Activated T-helper 9 cell treated with anti-CD3 and anti-CD28 coated beads, Interleukin-2, amount 50 U/mL, for 16 hours (primary cell): ENCODE measurements around the gene TSHR.
"Not testable (repeated sequence)": the region's sequence is repeated elsewhere in the genome, so short reads cannot be mapped to it uniquely, and the experiment has no call there.

Experiments used
- DNase-seq: peaks from one replicate; pipeline ENCODE4 v3.0.0-alpha.2; 2020; ENCODE audit warnings: low read depth

TSHR gene

DNA sequence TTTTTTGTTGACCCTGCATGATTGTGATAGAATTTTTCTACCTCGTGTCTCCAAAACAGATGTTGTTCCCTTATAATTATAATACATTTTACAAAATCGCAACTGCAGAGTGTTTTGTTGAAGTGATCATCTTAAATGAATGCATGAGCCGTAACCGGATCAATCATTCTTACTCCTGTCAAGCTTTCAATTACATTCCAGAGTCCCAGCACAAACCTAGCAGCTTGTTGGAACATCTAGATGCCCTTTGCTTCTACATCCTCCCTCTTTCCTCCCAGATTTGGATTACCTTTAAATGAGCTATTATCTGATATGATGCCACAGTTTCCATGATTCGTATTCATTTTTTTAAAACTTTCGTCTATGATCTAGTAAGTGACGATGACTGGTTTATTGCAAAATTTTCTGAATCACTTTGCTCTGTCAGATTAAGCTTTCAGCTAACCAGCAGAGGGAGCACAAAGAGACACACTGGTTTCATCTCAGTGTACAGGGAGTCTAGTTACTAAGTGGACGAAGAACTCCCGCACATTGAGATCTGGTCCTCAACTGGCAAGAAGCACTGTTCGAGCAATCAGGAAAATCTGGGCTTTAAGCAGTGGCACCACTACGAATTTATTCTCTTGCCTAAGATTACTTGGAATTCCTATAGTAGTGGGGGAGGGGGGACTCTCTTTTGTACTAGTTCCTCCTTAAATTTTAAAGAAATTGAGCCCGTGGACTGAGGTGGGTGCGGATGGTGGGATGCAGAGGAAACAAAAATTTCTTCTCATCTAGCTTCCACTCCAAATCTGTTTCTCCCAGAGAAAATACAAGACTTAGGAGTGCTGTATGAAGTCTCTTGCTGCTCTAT is 40.9 kb downstream of the TSHR start:
- no peak for DNase-seq

GRCh38 chr14:81001447-81001846 is 46.0 kb downstream of the TSHR start:
- no peak for DNase-seq

- no peak for DNase-seq
These were observed 49.2 kb downstream of the TSHR start for GRCh38 chr14:81004575-81004974.

- DNase-seq, result no peak
These were observed 50.3 kb downstream of the TSHR start for GRCh38 chr14:81005540-81006228.

GRCh38 chr14:81006266-81006665 is 50.8 kb downstream of the TSHR start:
- DNase-seq, result no peak

- no peak for DNase-seq
These were observed 51.7 kb downstream of the TSHR start for GRCh38 chr14:81007131-81007530.

GRCh38 chr14:81009346-81009745 is 53.9 kb downstream of the TSHR start:
- no peak for DNase-seq

DNA sequence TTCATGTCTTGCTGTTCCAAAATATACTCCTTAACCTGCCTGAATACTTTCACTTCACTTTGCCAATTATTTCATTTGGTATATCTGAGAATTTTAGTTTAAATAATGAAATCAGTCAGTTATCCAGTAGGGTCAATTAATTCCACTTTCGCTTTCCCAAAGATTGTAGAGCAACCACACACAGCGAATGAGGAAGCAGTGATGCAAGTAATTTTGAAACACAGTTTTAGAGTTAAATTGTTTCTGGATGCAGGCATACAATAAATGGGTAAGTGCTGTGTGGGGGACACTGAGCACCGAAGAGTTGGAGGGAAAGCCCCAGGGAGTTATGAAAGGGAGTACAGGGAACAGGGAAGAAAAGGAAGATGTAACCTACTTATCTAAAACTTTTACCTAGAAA is 62.8 kb downstream of the TSHR start:
- DNase-seq, result no peak

DNA sequence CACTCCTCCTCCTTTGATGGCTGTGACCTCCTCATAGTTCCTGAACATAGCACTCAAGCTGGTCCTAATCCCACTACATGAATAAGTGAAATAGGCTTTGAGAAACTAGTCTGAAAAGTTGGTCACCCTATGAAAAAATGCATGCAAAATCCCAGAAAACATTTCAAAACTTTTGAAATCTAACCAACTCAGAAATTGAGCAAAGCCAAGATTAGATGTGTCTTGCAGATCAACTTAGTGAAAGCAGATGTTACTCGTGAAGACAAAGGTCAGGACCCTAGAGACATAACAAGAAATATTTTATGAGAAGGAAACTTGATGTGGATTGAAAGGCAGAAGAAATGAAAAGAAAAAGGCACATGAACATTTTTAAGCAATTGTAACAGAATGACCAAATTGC is 63.3 kb downstream of the TSHR start:
- DNase-seq, result no peak

DNA sequence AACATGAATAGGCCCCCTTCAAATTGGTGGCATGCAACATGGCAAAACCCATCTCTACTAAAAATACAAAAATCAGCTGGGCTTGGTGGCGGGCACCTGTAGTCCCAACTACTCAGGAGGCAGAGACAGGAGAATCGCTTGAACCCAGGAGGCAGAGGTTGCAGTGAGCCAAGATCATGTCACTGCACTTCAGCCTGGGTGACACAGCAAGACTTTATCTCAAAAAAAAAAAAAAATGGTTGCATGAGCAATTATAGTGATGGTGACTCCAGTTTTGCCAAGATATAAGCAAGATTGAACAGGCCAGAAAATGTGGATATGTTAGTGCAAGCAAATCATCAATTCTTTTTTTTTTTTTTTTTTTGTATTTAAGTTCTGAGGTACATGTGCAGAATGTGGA is 63.7 kb downstream of the TSHR start:
- DNase-seq, result not testable (repeated sequence)

DNA sequence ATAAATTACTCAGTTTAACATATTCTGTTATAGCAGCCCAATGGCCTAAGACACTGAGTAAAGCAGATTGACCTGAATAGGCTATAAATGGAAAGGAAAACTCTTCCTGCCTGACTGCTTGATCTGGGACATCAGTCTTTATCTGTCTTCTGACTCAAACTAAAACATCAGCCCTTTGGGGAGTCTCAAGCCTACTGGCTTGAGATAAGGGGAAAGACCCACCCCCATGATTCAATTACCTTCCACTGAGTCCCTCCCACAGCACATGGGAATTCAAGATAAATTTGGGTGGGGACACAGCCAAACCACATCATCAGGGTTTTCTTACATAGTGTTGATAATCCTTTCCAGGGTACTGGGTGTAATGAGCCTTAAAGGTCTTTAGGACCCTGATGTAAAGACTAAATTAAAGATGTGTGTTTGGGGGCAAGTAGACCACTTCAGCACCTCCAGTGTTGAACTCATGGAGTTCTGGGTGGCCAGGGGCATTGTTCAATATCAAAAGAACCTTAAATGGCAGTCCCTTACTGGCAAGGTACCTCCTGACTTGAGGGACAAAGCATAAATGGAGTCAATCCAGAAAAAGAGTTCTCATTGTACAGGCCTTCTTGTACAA is 67.8 kb downstream of the TSHR start:
- DNase-seq, result no peak

DNA sequence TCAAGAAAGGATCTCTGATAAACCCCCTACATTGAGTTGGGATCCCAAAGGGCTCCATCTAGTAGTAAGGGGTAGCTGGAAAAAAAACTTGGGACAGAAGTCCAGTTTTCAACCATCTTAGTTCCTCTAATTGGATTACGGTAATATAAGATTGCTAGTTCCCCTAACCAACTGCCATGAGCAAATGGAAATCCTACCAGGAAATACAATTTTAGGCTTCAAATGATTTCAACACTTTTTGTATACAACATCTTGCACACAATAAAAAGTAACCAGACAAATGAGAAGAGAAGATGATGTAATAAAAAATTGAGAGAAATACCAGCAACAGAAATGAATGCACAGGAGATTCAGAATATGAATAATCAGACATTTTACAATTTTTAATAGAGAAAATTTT is 73.0 kb downstream of the TSHR start:
- no peak for DNase-seq

GRCh38 chr14:81031488-81031887 is 76.1 kb downstream of the TSHR start:
- DNase-seq, result no peak

GRCh38 chr14:81033698-81034240 is 78.3 kb downstream of the TSHR start:
- no peak for DNase-seq

GRCh38 chr14:81042438-81042837 is 87.0 kb downstream of the TSHR start:
- no peak for DNase-seq

DNA sequence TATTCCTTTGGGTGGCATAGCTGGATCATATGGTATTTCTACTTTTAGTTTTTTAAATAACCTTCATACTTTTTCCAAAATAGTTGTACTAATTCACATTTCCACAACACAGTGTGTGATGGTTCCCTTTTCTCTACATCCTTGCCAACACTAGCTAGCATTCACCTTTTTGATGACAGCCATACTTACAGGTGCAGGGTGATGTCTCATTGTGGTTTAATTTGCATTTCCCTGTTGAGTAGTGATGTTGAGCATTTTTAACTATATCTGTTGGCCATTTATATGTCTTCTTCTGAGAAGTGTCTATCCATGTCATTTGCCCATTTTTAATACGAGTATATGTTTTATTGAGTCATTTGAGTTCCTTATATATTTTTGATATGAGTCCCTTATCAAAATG is 96.1 kb downstream of the TSHR start:
- DNase-seq, result no peak

DNA sequence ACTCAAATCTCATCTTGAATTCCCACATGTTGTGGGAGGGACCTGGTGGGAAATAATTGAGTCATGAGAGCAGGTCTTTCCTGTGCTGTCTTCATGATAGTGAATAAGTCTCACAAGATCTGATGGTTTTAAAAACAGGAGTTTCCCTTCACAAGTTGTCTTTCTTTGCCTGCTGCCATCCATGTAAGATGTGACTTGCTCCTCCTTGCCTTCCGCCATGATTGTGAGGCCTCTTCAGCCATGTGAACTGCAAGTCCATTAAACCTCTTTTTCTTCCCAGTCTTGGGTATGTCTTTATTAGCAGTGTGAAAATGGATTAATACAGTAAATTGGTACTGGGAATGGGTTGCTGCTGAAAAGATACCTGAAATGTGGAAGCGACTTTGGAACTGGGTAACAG is 98.6 kb downstream of the TSHR start:
- not testable (repeated sequence) for DNase-seq

DNA sequence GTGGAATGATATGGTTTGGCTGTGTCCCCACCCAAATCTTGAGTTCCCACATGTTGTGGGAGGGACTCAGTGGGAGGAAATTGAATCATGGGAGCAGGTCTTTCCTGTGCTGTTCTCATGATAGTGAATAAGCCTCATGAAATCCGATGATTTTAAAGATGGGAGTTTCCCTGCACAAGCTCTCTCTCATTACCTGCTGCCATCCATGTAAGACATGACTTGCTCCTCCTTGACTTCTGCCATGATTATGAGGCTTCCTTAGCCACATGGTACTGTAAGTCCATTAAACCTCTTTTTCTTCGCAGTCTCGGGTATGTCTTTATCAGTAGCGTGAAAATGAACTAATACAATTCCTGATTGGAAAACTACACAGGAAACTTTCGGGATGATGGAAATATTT is 100.5 kb downstream of the TSHR start:
- no peak for DNase-seq

- DNase-seq, result no peak
These were observed 107.0 kb downstream of the TSHR start for GRCh38 chr14:81062380-81062779.

DNA sequence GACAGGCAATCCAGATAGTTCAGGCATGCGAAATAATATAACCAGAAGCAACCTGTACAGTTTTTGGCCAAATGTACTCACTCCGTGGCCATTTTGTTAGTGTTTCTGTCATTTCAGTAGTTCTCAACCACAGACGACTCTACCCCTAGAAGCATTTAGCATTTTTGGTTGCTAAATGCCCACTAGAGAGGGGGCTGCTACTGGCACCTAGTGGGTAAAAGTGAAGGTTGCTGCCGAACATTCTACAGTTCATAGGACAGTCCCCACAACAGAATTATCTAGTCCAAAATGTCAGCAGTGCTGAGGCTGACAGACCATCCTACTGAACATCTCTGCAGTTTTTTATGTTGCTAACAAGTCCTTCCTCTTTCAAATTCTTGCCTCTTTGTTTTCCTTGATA is 107.4 kb downstream of the TSHR start:
- no peak for DNase-seq

DNA sequence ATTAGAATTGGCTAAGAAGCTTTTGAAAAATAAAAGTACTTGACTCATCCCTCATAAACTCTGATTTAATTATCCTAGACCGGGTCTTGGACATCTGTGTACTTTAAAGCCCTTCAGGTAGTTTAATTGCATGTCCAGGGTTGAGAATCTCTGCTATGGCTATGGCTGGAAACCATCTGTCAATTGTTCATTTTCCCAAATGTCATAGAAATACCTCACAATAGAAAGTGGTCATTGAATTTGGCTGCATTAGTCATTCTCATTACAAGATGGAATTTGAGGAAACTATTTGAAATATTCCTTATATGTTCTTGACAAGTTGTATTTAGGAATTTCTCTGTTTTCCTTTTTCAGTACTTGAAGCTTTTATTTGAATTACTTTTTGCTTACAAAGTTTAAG is 111.3 kb downstream of the TSHR start:
- DNase-seq, result no peak

DNA sequence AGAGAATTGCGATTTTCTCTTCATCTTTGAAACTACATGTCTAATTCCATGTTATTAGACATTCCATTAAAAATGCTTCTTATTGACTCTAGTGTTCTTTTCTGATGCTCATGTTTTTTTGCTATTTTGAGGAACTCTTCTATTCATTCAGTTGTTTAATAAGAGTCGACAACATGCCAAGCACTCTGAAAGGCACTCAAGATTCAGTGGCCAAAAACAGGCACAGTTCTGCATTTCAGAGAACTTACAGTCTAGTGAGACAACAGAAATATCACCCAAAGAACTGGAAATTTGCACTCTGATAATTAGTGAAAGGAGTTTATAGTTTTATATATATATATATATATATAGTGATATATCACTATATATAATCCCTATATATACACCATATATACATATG is 111.7 kb downstream of the TSHR start:
- no peak for DNase-seq
